H1 (cell line): Measurements from ENCODE around the gene PSMB9. TPM values are rescaled to one million over a fixed set of nuclear protein-coding genes. Genes with fewer than 3 reads are reported as not detected.

ENCODE experiments used
- CTCF ChIA-PET: fragments of 300-600 bp; sonication (Branson Sonifier 250); formaldehyde crosslinking; loops from one replicate; lab custom pipeline; 2021; ENCODE audit not compliant: partially characterized antibody; lab: Charles Lee
- POLR2A ChIA-PET: fragments of 300-600 bp; sonication (Branson Sonifier 250); formaldehyde crosslinking; loops from one replicate; lab custom pipeline; 2021; ENCODE audit warnings: inconsistent platforms; ENCODE audit not compliant: partially characterized antibody; lab: Charles Lee
- DNase-seq, 2 experiments: peaks; one replicate each; pipeline versions ENCODE4 v3.0.0 to v3.0.0-alpha.2; 2010 to 2022; ENCODE audit warnings: low spot score in 2 of 2, low read depth in 1 of 2, mixed read lengths in 1 of 2
- FAIRE-seq: peaks from 2 replicates; lab custom pipeline; 2011; peaks lifted over from hg19 to GRCh38; lab: Jason Lieb, UNC
- H2AFZ ChIP-seq: 2 replicates; pipeline ENCODE4 v1.8.1; 2012; ENCODE audit warnings: low read length, inconsistent platforms
- H2AK5ac ChIP-seq: 2 replicates; pipeline ENCODE4 v1.6.1; 2013; ENCODE audit warnings: low read depth, low read length
- H2BK120ac ChIP-seq: replicated peaks from 2 replicates; pipeline ENCODE3; 2013; ENCODE audit warnings: low read depth, low read length, inconsistent platforms
- H2BK12ac ChIP-seq: 2 replicates; pipeline ENCODE4 v1.6.1; 2013; ENCODE audit warnings: low read depth, low read length
- H2BK15ac ChIP-seq: 2 replicates; pipeline ENCODE4 v1.6.1; 2013; ENCODE audit warnings: low read length
- H2BK20ac ChIP-seq: 2 replicates; pipeline ENCODE4 v1.6.1; 2013; ENCODE audit warnings: low read length
- H2BK5ac ChIP-seq: 2 replicates; pipeline ENCODE4 v1.6.1; 2013; ENCODE audit warnings: low read depth, low read length
- H3K14ac ChIP-seq: 2 replicates; pipeline ENCODE4 v1.6.1; 2013; ENCODE audit warnings: inconsistent platforms; ENCODE audit not compliant: insufficient read length
- H3K18ac ChIP-seq: 2 replicates; pipeline ENCODE4 v1.6.1; 2013; ENCODE audit warnings: low read length; ENCODE audit errors: extremely low read depth
- H3K23ac ChIP-seq: 2 replicates; pipeline ENCODE4 v1.6.1; 2013; ENCODE audit warnings: inconsistent platforms; ENCODE audit not compliant: insufficient read length
- H3K23me2 ChIP-seq: 2 replicates; pipeline ENCODE4 v1.6.1; 2013; ENCODE audit warnings: low read depth, low read length
- H3K27ac ChIP-seq: 2 replicates; pipeline ENCODE4 v1.6.1; 2011; ENCODE audit warnings: low read depth, low read length, inconsistent platforms
- H3K27me3 ChIP-seq, 4 experiments: replicated peaks in 1 of 4; 1 replicate in 1 of 4; 2 replicates in 3 of 4; pipeline versions ENCODE4 v1.6.1 to v1.8.1; 2011 to 2013; ENCODE audit warnings: low read length in 3 of 4, mild to moderate bottlenecking in 3 of 4, inconsistent platforms in 2 of 4, mixed read lengths in 2 of 4, moderate library complexity in 1 of 4; ENCODE audit not compliant: control insufficient read depth in 3 of 4, insufficient read depth in 3 of 4; ENCODE audit errors: extremely low read depth in 1 of 4
- H3K36me3 ChIP-seq, 4 experiments: 2 replicates each; pipeline versions ENCODE4 v1.6.1 to v1.8.1; 2011 to 2013; ENCODE audit warnings: mild to moderate bottlenecking in 4 of 4, low read length in 3 of 4, moderate library complexity in 2 of 4, control low read depth in 1 of 4, inconsistent platforms in 1 of 4; ENCODE audit not compliant: insufficient read depth in 4 of 4, control insufficient read depth in 2 of 4
- H3K4ac ChIP-seq: replicated peaks from 2 replicates; pipeline ENCODE3; 2013; ENCODE audit warnings: low read length, low read depth, mixed read lengths, inconsistent platforms; ENCODE audit not compliant: insufficient read length
- H3K4me1 ChIP-seq, 4 experiments: replicated peaks in 1 of 4; 1 replicate in 1 of 4; 2 replicates in 3 of 4; pipeline versions ENCODE4 v1.6.1 to v1.8.1; 2011 to 2013; ENCODE audit warnings: low read length in 3 of 4, inconsistent platforms in 2 of 4, mixed read lengths in 1 of 4; ENCODE audit not compliant: insufficient read depth in 4 of 4, control insufficient read depth in 3 of 4
- H3K4me2 ChIP-seq, 2 experiments: 2 replicates each; pipeline versions ENCODE4 v1.6.1 to v1.8.1; 2011 to 2013; ENCODE audit warnings: low read depth in 2 of 2, low read length in 2 of 2, control low read depth in 1 of 2, inconsistent platforms in 1 of 2, mild to moderate bottlenecking in 1 of 2; ENCODE audit not compliant: insufficient read depth in 1 of 2
- H3K4me3 ChIP-seq, 4 experiments: fragments of 200-600, 300-600 bp in 1 of 4; sonication (generic), shearing (Covaris generic), sonication (Bioruptor Twin) in 1 of 4; 2 replicates each; pipeline versions ENCODE4 v1.5.1 to v1.8.1; 2011 to 2016; ENCODE audit warnings: low read length in 4 of 4, low read depth in 3 of 4, control low read depth in 2 of 4, inconsistent platforms in 2 of 4, mild to moderate bottlenecking in 2 of 4, mixed read lengths in 1 of 4, moderate library complexity in 1 of 4; ENCODE audit not compliant: insufficient read depth in 2 of 4; ENCODE audit errors: extremely low read depth in 1 of 4
- H3K56ac ChIP-seq: replicated peaks from 2 replicates; pipeline ENCODE3; 2013; ENCODE audit warnings: low read depth, mild to moderate bottlenecking, mixed read lengths, low read length, inconsistent platforms; ENCODE audit not compliant: insufficient read length
- H3K79me1 ChIP-seq: 2 replicates; pipeline ENCODE4 v1.6.1; 2013; ENCODE audit warnings: low read depth, low read length, control low read depth
- H3K79me2 ChIP-seq, 2 experiments: 2 replicates each; pipeline versions ENCODE4 v1.6.1 to v1.8.1; 2012 to 2013; ENCODE audit warnings: low read length in 2 of 2, mild to moderate bottlenecking in 2 of 2, inconsistent platforms in 1 of 2; ENCODE audit not compliant: insufficient read depth in 2 of 2, control insufficient read depth in 1 of 2
- H3K9ac ChIP-seq, 4 experiments: replicated peaks in 1 of 4; 1 replicate in 1 of 4; 2 replicates in 3 of 4; pipeline versions ENCODE4 v1.6.1 to v1.8.1; 2011 to 2013; ENCODE audit warnings: low read depth in 3 of 4, low read length in 3 of 4, control low read depth in 2 of 4, mild to moderate bottlenecking in 2 of 4, moderate library complexity in 2 of 4, inconsistent platforms in 1 of 4; ENCODE audit errors: extremely low read depth in 1 of 4
- H3K9me3 ChIP-seq, 2 experiments: 2 replicates each; pipeline versions ENCODE4 v1.6.1 to v1.8.1; 2012 to 2013; ENCODE audit warnings: mild to moderate bottlenecking in 2 of 2, moderate library complexity in 2 of 2, control low read depth in 1 of 2, inconsistent platforms in 1 of 2, low read depth in 1 of 2, low read length in 1 of 2, mixed read lengths in 1 of 2; ENCODE audit not compliant: insufficient read depth in 2 of 2
- H4K20me1 ChIP-seq, 2 experiments: replicated peaks in 1 of 2; 2 replicates each; pipeline versions ENCODE3 to v1.8.1; 2011 to 2013; ENCODE audit warnings: inconsistent platforms in 2 of 2, low read length in 2 of 2, mild to moderate bottlenecking in 1 of 2; ENCODE audit not compliant: insufficient read depth in 2 of 2, control insufficient read depth in 1 of 2
- H4K5ac ChIP-seq: 2 replicates; pipeline ENCODE4 v1.6.1; 2013; ENCODE audit warnings: low read length, low read depth, mixed read lengths, inconsistent platforms; ENCODE audit not compliant: insufficient read length
- H4K8ac ChIP-seq: 2 replicates; pipeline ENCODE4 v1.8.0; 2013; ENCODE audit warnings: mild to moderate bottlenecking, moderate library complexity, low read length, inconsistent platforms; ENCODE audit not compliant: insufficient read depth; ENCODE audit errors: extremely low read depth
- H4K91ac ChIP-seq: replicated peaks from 2 replicates; pipeline ENCODE3; 2013; ENCODE audit warnings: low read length, mixed read lengths, inconsistent platforms; ENCODE audit not compliant: insufficient read length
- WGBS, 2 experiments: shearing (Covaris generic) in 1 of 2; methylation state at CpG; one replicate each; pipeline versions ENCODE4 v1.1.6 to v1.1.7; 2013 to 2015; ENCODE audit warnings: low lambda C conversion rate in 2 of 2, mixed read lengths in 2 of 2, inconsistent platforms in 1 of 2, low coverage in 1 of 2, missing lambda C conversion rate in 1 of 2; ENCODE audit not compliant: insufficient replicate concordance in 2 of 2, insufficient coverage in 1 of 2, insufficient read length in 1 of 2; ENCODE audit errors: extremely low coverage in 1 of 2, missing lambda C conversion rate in 1 of 2; 5-methylcytosine and 5-hydroxymethylcytosine counted together
- polyA plus RNA-seq, 7 experiments: library from polyadenylated mRNA; depleted of rRNA in 3 of 7; stranded (reverse) in 5 of 7; unstranded in 2 of 7; fragments of >200 nt in 5 of 7; fragments of 200-250 nt in 2 of 7; gene quantifications; 1 replicate in 5 of 7; 2 replicates in 1 of 7; 4 replicates in 1 of 7; pipeline versions ENCODE4 v1.2.1 to v1.2.3, GENCODE V29; 2011 to 2013; ENCODE audit warnings: missing spikeins in 2 of 7, mixed read lengths in 2 of 7
- total RNA-seq: library from RNA; stranded (reverse); fragmentation: NEBNext Ultra II Directional; extraction: Animal tissue kit (Norgen Biotek cat#: 25700); gene quantifications from 2 replicates; pipeline ENCODE4 v1.2.1, GENCODE V29; 2021
- TF ChIP-seq, protein P1 (sequence below): IDR thresholded peaks from 2 replicates; pipeline ENCODE4 v1.6.1; 2011; ENCODE audit warnings: low read length, improper control_type of control experiment

PSMB9 gene
- total and polyA plus RNA-seq, 2 of the 8 experiments (the other 6 are each of a cell fraction or from before 2014, with no cell fraction given) = 4.5 to 22.8 TPM

DNA sequence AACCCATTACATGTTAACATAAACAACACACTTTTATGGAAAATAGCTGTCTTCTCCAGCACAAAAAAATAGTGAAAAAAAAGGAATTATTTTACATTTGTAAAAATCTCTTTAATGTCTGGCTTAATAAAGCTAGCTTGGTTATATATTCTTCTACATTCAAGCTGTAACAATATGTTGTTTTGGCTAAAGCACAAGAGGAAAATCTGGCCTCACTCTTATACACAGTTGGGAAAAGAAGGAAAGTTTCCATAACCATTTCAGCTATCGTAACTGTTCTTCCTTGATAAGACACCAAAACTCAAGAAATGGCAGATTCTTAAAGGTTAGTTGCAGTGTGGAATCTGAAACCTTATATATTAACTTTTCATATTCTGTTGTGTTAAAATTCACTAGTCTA is 44.8 kb upstream of the PSMB9 start:
- no peak overlapping the region for H4K8ac ChIP-seq
- 9% methylated on average over 1 of the region's 1 CpG; no CpG with 5 or more reads in 1 of the 2 experiments for WGBS, 2 experiments
- H2BK120ac ChIP-seq = no peak overlapping the region
- H2BK5ac ChIP-seq = no peak overlapping the region
- no peak overlapping the region for H3K56ac ChIP-seq
- H2BK15ac ChIP-seq = no peak overlapping the region
- H3K36me3 ChIP-seq = no peaks in the 10 kb centered on the region
- H2BK12ac ChIP-seq = no peak overlapping the region
- TF ChIP-seq, protein P1, sequence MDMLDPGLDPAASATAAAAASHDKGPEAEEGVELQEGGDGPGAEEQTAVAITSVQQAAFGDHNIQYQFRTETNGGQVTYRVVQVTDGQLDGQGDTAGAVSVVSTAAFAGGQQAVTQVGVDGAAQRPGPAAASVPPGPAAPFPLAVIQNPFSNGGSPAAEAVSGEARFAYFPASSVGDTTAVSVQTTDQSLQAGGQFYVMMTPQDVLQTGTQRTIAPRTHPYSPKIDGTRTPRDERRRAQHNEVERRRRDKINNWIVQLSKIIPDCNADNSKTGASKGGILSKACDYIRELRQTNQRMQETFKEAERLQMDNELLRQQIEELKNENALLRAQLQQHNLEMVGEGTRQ = no peak
- H3K23ac ChIP-seq = no peak overlapping the region
- no peak overlapping the region for H3K27ac ChIP-seq
- H4K20me1 ChIP-seq = no peaks in the 10 kb centered on the region
- no peak overlapping the region for H3K18ac ChIP-seq
- no peaks in the 10 kb centered on the region for H3K79me2 ChIP-seq
- H2AK5ac ChIP-seq = no peak overlapping the region
- no peaks in the 10 kb centered on the region for H3K27me3 ChIP-seq
- FAIRE-seq (no peak), DNase-seq (no peak)
- no peak overlapping the region for H4K5ac ChIP-seq
- peaks cover 0 to 3% (median 0%) of the 10 kb centered on the region in 4 experiments; a peak in 1 of 7 replicates for H3K4me1 ChIP-seq
- no peak overlapping the region for H4K91ac ChIP-seq
- no peak overlapping the region for H2BK20ac ChIP-seq
- CTCF ChIA-PET = interaction anchor here (0.6 to 2.7 kb wide), 9 partner anchors 10 to 175 kb away, joined by 3 to 13 read pairs (median 4); partner anchors contain the start of gene TAP2
- no peaks in the 10 kb centered on the region for H3K23me2 ChIP-seq
- H3K14ac ChIP-seq = no peak overlapping the region
- no peaks in the 10 kb centered on the region for H3K9me3 ChIP-seq
- H3K4ac ChIP-seq = no peak overlapping the region
- H3K4me3 ChIP-seq = no peak overlapping the region
- H3K4me2 ChIP-seq = no peak overlapping the region
- H2AFZ ChIP-seq = no peak overlapping the region
- H3K9ac ChIP-seq = no peak overlapping the region
- POLR2A ChIA-PET = interaction anchor here (0.6 to 0.7 kb wide), 2 partner anchors 9 to 163 kb away, joined by 3 read pairs; no protein-coding TSS in a partner anchor
- no peaks in the 10 kb centered on the region for H3K79me1 ChIP-seq
